LHCN-M2 (cell line): ENCODE data around the gene LPO. TPM values are rescaled to one million over a fixed set of nuclear protein-coding genes. Genes with fewer than 3 reads are reported as not detected.

ENCODE experiments used
- DNase-seq: peaks from one replicate; pipeline ENCODE4 v3.0.0-alpha.2; 2012; ENCODE audit warnings: low read depth
- polyA plus RNA-seq: library from polyadenylated mRNA; unstranded; fragments of >200 nt; gene quantifications from one replicate; pipeline ENCODE4 v1.2.1, GENCODE V29; 2012; ENCODE audit warnings: missing spikeins
- total RNA-seq: library from RNA; depleted of rRNA; stranded (reverse); fragments of >200 nt; gene quantifications from 2 replicates; pipeline ENCODE4 v1.2.3, GENCODE V29; 2014; rRNA removed

Gene LPO
- not detected in 2 replicates for total RNA-seq
- polyA plus RNA-seq: not detected

GRCh38 chr17:58238147-58238634 lies at the start of gene LPO:
Gene LPO (plus strand): TSS chr17:58238584. CDS start chr17:58242980, 4,396 bp downstream.
- no peak for DNase-seq

GRCh38 chr17:58189436-58190146 lies 48.8 kb upstream of the LPO start:
- DNase-seq: peak; percentile 83

GRCh38 chr17:58191241-58191896 lies 47.0 kb upstream of the LPO start:
- no peak for DNase-seq

- no peak for DNase-seq
Measured at GRCh38 chr17:58192612-58193011, 45.8 kb upstream of the LPO start, which contains the start of gene EPX. Gene EPX (plus strand): TSS chr17:58192726. CDS start chr17:58192847, 121 bp downstream.

GRCh38 chr17:58193641-58194255 lies 44.6 kb upstream of the LPO start:
- no peak for DNase-seq

GRCh38 chr17:58195518-58196123 lies 42.8 kb upstream of the LPO start:
- DNase-seq: no peak

- DNase-seq: no peak
Measured at GRCh38 chr17:58196610-58197009, 41.8 kb upstream of the LPO start.

- peak; percentile 57 for DNase-seq
Measured at GRCh38 chr17:58200024-58200633, 38.3 kb upstream of the LPO start.

GRCh38 chr17:58202859-58203258 lies 35.5 kb upstream of the LPO start:
- DNase-seq: no peak

- DNase-seq: no peak
Measured at GRCh38 chr17:58204796-58205195, 33.6 kb upstream of the LPO start.

- no peak for DNase-seq
Measured at GRCh38 chr17:58205936-58206335, 32.4 kb upstream of the LPO start.

GRCh38 chr17:58207451-58207850 lies 30.9 kb upstream of the LPO start:
- DNase-seq: no peak

- DNase-seq: no peak
Measured at GRCh38 chr17:58208344-58208743, 30.0 kb upstream of the LPO start.

- no peak for DNase-seq
Measured at GRCh38 chr17:58210922-58211321, 27.5 kb upstream of the LPO start.

- DNase-seq: no peak
Measured at GRCh38 chr17:58215685-58216084, 22.7 kb upstream of the LPO start.

GRCh38 chr17:58217766-58218165 lies 20.6 kb upstream of the LPO start:
- DNase-seq: no peak

- DNase-seq: peak; percentile 90
Measured at GRCh38 chr17:58219007-58219788, 19.2 kb upstream of the LPO start, which contains the start of gene MKS1. Gene MKS1 (minus strand): TSS chr17:58219255. CDS start chr17:58219230, 25 bp downstream.

GRCh38 chr17:58219789-58220183 lies 18.6 kb upstream of the LPO start:
- DNase-seq: no peak

- DNase-seq: peak; percentile 63
Measured at GRCh38 chr17:58224315-58224714, 14.1 kb upstream of the LPO start.

GRCh38 chr17:58227733-58228132 lies 10.7 kb upstream of the LPO start:
- no peak for DNase-seq

- no peak for DNase-seq
Measured at GRCh38 chr17:58228679-58229078, 9.7 kb upstream of the LPO start.
